GM23248 (cell line): ENCODE results near the gene CATSPERE. TPM values are rescaled to one million over a fixed set of nuclear protein-coding genes. Genes with fewer than 3 reads are reported as not detected.

ENCODE experiments used
- DNase-seq: peaks from one replicate; pipeline ENCODE4 v3.0.0-alpha.2; 2015
- H2AFZ ChIP-seq: fragments of 200-600 bp; sonication (generic); 2 replicates; pipeline ENCODE4 v1.6.1; 2016; ENCODE audit warnings: antibody characterized with exemption
- H3F3A ChIP-seq: fragments of 200-600 bp; sonication (generic); 2 replicates; pipeline ENCODE4 v1.6.1; 2016; ENCODE audit warnings: mild to moderate bottlenecking, antibody characterized with exemption, mixed run types; ENCODE audit not compliant: insufficient read depth
- H3K27ac ChIP-seq: fragments of 200-600 bp; sonication (generic); 2 replicates; pipeline ENCODE4 v1.5.1; 2016; ENCODE audit warnings: mild to moderate bottlenecking
- H3K27me3 ChIP-seq: fragments of 200-600 bp; sonication (generic); replicated peaks from 2 replicates; pipeline ENCODE4 v1.6.1; 2016; ENCODE audit warnings: mild to moderate bottlenecking; ENCODE audit not compliant: insufficient read depth
- H3K36me3 ChIP-seq: fragments of 200-600 bp; sonication (generic); 2 replicates; pipeline ENCODE4 v1.6.1; 2016; ENCODE audit warnings: low read depth, mild to moderate bottlenecking
- H3K4me1 ChIP-seq: fragments of 200-600 bp; sonication (generic); 2 replicates; pipeline ENCODE4 v1.6.1; 2016; ENCODE audit warnings: mild to moderate bottlenecking; ENCODE audit not compliant: insufficient read depth
- H3K4me2 ChIP-seq: fragments of 200-600 bp; sonication (generic); one replicate; pipeline ENCODE4 v1.6.1; 2016; ENCODE audit warnings: mild to moderate bottlenecking; ENCODE audit not compliant: unreplicated experiment
- H3K4me3 ChIP-seq: fragments of 200-600 bp; sonication (generic); 2 replicates; pipeline ENCODE4 v1.5.1; 2016; ENCODE audit warnings: mild to moderate bottlenecking
- H3K79me2 ChIP-seq: fragments of 200-600 bp; sonication (generic); 2 replicates; pipeline ENCODE4 v1.6.1; 2016; ENCODE audit warnings: mild to moderate bottlenecking; ENCODE audit not compliant: insufficient read depth
- H3K9ac ChIP-seq: fragments of 200-600 bp; sonication (generic); 2 replicates; pipeline ENCODE4 v1.6.1; 2016; ENCODE audit warnings: mild to moderate bottlenecking
- H3K9me2 ChIP-seq: fragments of 200-600 bp; sonication (generic); 2 replicates; pipeline ENCODE4 v1.6.1; 2016; ENCODE audit warnings: mixed run types, mild to moderate bottlenecking, moderate library complexity; ENCODE audit not compliant: insufficient read depth
- H3K9me3 ChIP-seq: fragments of 200-600 bp; sonication (generic); one replicate; pipeline ENCODE4 v1.6.1; 2017; ENCODE audit warnings: low read depth
- H4K20me1 ChIP-seq: fragments of 200-600 bp; sonication (generic); 2 replicates; pipeline ENCODE4 v1.6.0; 2016; ENCODE audit not compliant: insufficient read depth
- EZH2 ChIP-seq: fragments of 200-600 bp; sonication (generic); IDR thresholded peaks from 2 replicates; pipeline ENCODE4 v1.6.1; 2018; ENCODE audit warnings: antibody characterized with exemption, mild to moderate bottlenecking; ENCODE audit not compliant: insufficient read depth, poor library complexity, severe bottlenecking
- EZH2phosphoT487 ChIP-seq: fragments of 200-600 bp; sonication (generic); IDR thresholded peaks from 2 replicates; pipeline ENCODE4 v1.6.1; 2018; ENCODE audit warnings: antibody characterized with exemption, moderate library complexity, mild to moderate bottlenecking, low read depth; ENCODE audit not compliant: insufficient read depth
- WGBS, 2 experiments: methylation state at CpG; one replicate each; pipeline ENCODE4 v1.1.6; 2015 to 2017; ENCODE audit warnings: low lambda C conversion rate in 2 of 2, low coverage in 1 of 2; ENCODE audit errors: missing lambda C conversion rate in 2 of 2; 5-methylcytosine and 5-hydroxymethylcytosine counted together
- in situ Hi-C: fragments of 300-500 bp; cut with MboI; formaldehyde crosslinking; loops from 2 replicates; pipeline ENCODE4 v1.15.0; 2020
- polyA plus RNA-seq: library from polyadenylated mRNA; unstranded; fragments of >200 nt; fragmentation: Nextera tagmentation; extraction: Ambion mirVana; gene quantifications from 2 replicates; pipeline ENCODE4 v1.2.1, GENCODE V29; 2016
- total RNA-seq: library from RNA; depleted of rRNA; stranded (reverse); fragments of >200 nt; shearing (Covaris generic); gene quantifications from 2 replicates; pipeline ENCODE4 v1.2.3, GENCODE V29; 2014

CATSPERE gene
- total and polyA plus RNA-seq, 2 experiments from 2014 or later = 0.85 to 1.2 TPM

DNA sequence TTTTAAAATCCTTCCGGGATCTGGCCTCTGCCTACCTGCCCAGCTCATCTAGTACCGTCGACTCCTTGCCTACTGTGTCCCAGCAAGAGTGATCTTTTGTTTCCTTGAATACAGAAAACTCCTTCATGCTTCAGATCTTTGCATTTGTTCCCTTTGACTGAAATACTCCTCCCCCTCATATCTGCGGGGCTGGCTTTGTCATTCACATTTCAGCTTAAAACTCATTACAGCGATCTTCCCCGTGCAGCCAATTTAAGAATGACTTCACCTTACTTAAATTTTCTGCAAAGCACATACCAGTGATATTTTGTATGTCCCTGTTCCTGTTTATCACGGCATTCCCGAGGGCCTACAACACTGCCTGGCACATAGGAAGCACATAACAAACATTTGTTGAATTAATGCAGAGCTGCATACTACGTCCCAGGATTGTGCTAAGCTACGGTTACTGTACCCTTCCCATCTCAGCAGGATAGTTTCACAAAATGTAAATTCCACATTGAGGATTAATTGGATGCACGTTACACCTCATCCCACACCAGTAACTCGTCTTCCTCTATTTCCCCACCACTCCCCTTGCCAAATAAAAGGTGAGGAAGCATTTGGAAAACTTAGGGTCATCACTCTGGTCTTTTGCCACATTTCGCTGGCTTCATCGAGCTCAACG is 191.0 kb downstream of the CATSPERE start:
- in situ Hi-C loops = no loop called here
- Histone ChIP-seq H3K9me2 (no peaks in the 10 kb centered on the region), H3K27me3 (no peaks in the 10 kb centered on the region), H4K20me1 (peaks cover 9% of the 10 kb centered on the region), H3K79me2 (peaks cover 40% of the 10 kb centered on the region), H3F3A (peaks cover 9% of the 10 kb centered on the region; the same call in 1 of the 2 replicates), H3K9ac (peak overlapping the region; percentile 65), H2AFZ (peak overlapping the region; percentile 100), H3K27ac (0 out of 2 replicates have a peak overlapping the region, but pooled peaks have one; percentile 11), H3K4me2 (peak overlapping the region; percentile 92), H3K9me3 (no peaks in the 10 kb centered on the region), H3K4me1 (peaks cover 27% of the 10 kb centered on the region), H3K4me3 (peak overlapping the region; percentile 82), H3K36me3 (no peaks in the 10 kb centered on the region)
- DNase-seq = peak; percentile 20
- 20% methylated on average over 15 of the region's 15 CpGs for WGBS, 2 experiments
- no peak for TF ChIP-seq EZH2phosphoT487

GRCh38 chr1:244652623-244653438 is 191.8 kb downstream of the CATSPERE start, which contains the start of gene DESI2:
Gene DESI2 (plus strand): TSS chr1:244653126. CDS start chr1:244653314, 188 bp downstream.
- peak; percentile 100 for DNase-seq
- TF ChIP-seq EZH2phosphoT487 (no peak), EZH2 (no peak)
- in situ Hi-C loops = no loop called here
- H3F3A ChIP-seq = peaks cover 9% of the 10 kb centered on the region; the same call in 1 of the 2 replicates
- H3K4me1 ChIP-seq = peaks cover 27% of the 10 kb centered on the region
- peak within 1 kb of the TSS; percentile 91 for H3K9ac ChIP-seq
- no peaks in the 10 kb centered on the region for H3K9me3 ChIP-seq
- no peaks in the 10 kb centered on the region for H3K9me2 ChIP-seq
- peak within 1 kb of the TSS; percentile 89 for H3K4me3 ChIP-seq
- H4K20me1 ChIP-seq = peaks cover 9% of the 10 kb centered on the region
- H2AFZ ChIP-seq = peak within 1 kb of the TSS; percentile 100
- H3K4me2 ChIP-seq = peak within 1 kb of the TSS; percentile 92
- H3K36me3 ChIP-seq = no peaks in the 10 kb centered on the region
- WGBS, 2 experiments = 0 to 2% methylated on average over 51 to 61 of the region's 81 CpGs
- peak within 1 kb of the TSS; percentile 82 for H3K27ac ChIP-seq
- H3K27me3 ChIP-seq = no peaks in the 10 kb centered on the region
- peaks cover 48% of the 10 kb centered on the region for H3K79me2 ChIP-seq

- peak overlapping the region; percentile 89 for H3K4me2 ChIP-seq
- peak overlapping the region; percentile 89 for H3K4me3 ChIP-seq
- no peak for TF ChIP-seq EZH2phosphoT487
- TF ChIP-seq EZH2 = no peak
- in situ Hi-C loops = no loop called here
- H3K9ac ChIP-seq = peak overlapping the region; percentile 91
- H3K27me3 ChIP-seq = no peaks in the 10 kb centered on the region
- peaks cover 9% of the 10 kb centered on the region; the same call in 1 of the 2 replicates for H3F3A ChIP-seq
- H3K79me2 ChIP-seq = peaks cover 55% of the 10 kb centered on the region
- 1% methylated on average over 25 to 34 of the region's 34 CpGs for WGBS, 2 experiments
- peak overlapping the region; percentile 82 for H3K27ac ChIP-seq
- peaks cover 27% of the 10 kb centered on the region for H3K4me1 ChIP-seq
- peaks cover 9% of the 10 kb centered on the region for H4K20me1 ChIP-seq
- no peaks in the 10 kb centered on the region for H3K9me2 ChIP-seq
- H3K36me3 ChIP-seq = no peaks in the 10 kb centered on the region
- DNase-seq = peak; percentile 54
- peak overlapping the region; percentile 76 for H2AFZ ChIP-seq
- H3K9me3 ChIP-seq = no peaks in the 10 kb centered on the region
These were observed 192.5 kb downstream of the CATSPERE start for GRCh38 chr1:244653439-244654107.
